ENCODE results near the gene ZSCAN30.

ZSCAN30 gene

GRCh38 chr18:35326695-35327387 is 36.8 kb upstream of the ZSCAN30 start:
- no peak for TF ChIP-seq CTCF (IDR thresholded peaks at IDR 0.05; ENCODE audit: borderline replicate concordance, insufficient read depth, low read depth, low read length)
- H3K4me3 ChIP-seq (ENCODE audit: low read depth, low read length), result no peak overlapping the region

GRCh38 chr18:35324926-35325655 is 35.1 kb upstream of the ZSCAN30 start:
- H3K4me3 ChIP-seq (ENCODE audit: low read depth, low read length), result no peak overlapping the region
- no peak for TF ChIP-seq CTCF (IDR thresholded peaks at IDR 0.05; ENCODE audit: borderline replicate concordance, insufficient read depth, low read depth, low read length)

- no peak overlapping the region for H3K4me3 ChIP-seq (ENCODE audit: low read depth, low read length)
- no peak for TF ChIP-seq CTCF (IDR thresholded peaks at IDR 0.05; ENCODE audit: borderline replicate concordance, insufficient read depth, low read depth, low read length)
Measured at GRCh38 chr18:35322486-35323458, 32.7 kb upstream of the ZSCAN30 start.

GRCh38 chr18:35311496-35311895 is 21.5 kb upstream of the ZSCAN30 start:
- H3K4me3 ChIP-seq (ENCODE audit: low read depth, low read length), result no peak overlapping the region
- TF ChIP-seq CTCF (IDR thresholded peaks at IDR 0.05; ENCODE audit: borderline replicate concordance, insufficient read depth, low read depth, low read length), result no peak

- no peak for TF ChIP-seq CTCF (IDR thresholded peaks at IDR 0.05; ENCODE audit: borderline replicate concordance, insufficient read depth, low read depth, low read length)
- no peak overlapping the region for H3K4me3 ChIP-seq (ENCODE audit: low read depth, low read length)
Measured at GRCh38 chr18:35306588-35307250, 16.7 kb upstream of the ZSCAN30 start.

GRCh38 chr18:35303610-35304009 is 13.6 kb upstream of the ZSCAN30 start:
- TF ChIP-seq CTCF (IDR thresholded peaks at IDR 0.05; ENCODE audit: borderline replicate concordance, insufficient read depth, low read depth, low read length), result no peak
- H3K4me3 ChIP-seq (ENCODE audit: low read depth, low read length), result no peak overlapping the region
